SK-N-SH (cell line): Measurements from ENCODE around the gene NPFF. TPM values are rescaled to one million over a fixed set of nuclear protein-coding genes. Genes with fewer than 3 reads are reported as not detected.
A peak's percentile ranks its signal among the peaks of the same experiment; 100 is the strongest.

Experiments used
- CTCF ChIA-PET: fragments of 300-600, 350-600 bp; formaldehyde crosslinking; extraction: SDS; loops from one replicate; lab custom pipeline; 2021; lab: Yijun Ruan, JAX
- POLR2A ChIA-PET: fragments of 350-600 bp; sonication (Branson Sonifier 250); formaldehyde crosslinking; extraction: SDS; loops from one replicate; lab custom pipeline; 2020; ENCODE audit warnings: antibody characterized with exemption, inconsistent platforms; lab: Yijun Ruan, JAX
- DNase-seq: peaks from one replicate; pipeline ENCODE4 v3.0.0; 2012
- H2AFZ ChIP-seq: fragments of 200-600 bp; sonication (generic); 2 replicates; pipeline ENCODE4 v1.8.1; 2016; ENCODE audit warnings: antibody characterized with exemption, mild to moderate bottlenecking, low read depth
- H3F3A ChIP-seq: fragments of 200-600 bp; sonication (generic); replicated peaks from 2 replicates; pipeline ENCODE3; 2016; ENCODE audit warnings: antibody characterized with exemption, mild to moderate bottlenecking; ENCODE audit not compliant: insufficient read depth
- H3K27ac ChIP-seq, 2 experiments: fragments of 200-500 bp in 1 of 2; fragments of 200-600 bp in 1 of 2; sonication (Bioruptor generic) in 1 of 2; sonication (generic), shearing (Covaris generic) in 1 of 2; 2 replicates each; pipeline versions ENCODE4 v1.5.1 to v1.6.1; 2014 to 2016; ENCODE audit warnings: low read depth in 2 of 2, inconsistent platforms in 1 of 2, low read length in 1 of 2, mild to moderate bottlenecking in 1 of 2, mixed read lengths in 1 of 2
- H3K27me3 ChIP-seq: fragments of 200-600 bp; sonication (generic), shearing (Covaris generic); 2 replicates; pipeline ENCODE4 v1.6.1; 2016; ENCODE audit warnings: mixed run types; ENCODE audit not compliant: insufficient read depth
- H3K36me3 ChIP-seq, 2 experiments: fragments of 200-500 bp in 1 of 2; fragments of 200-600 bp in 1 of 2; sonication (Bioruptor generic) in 1 of 2; sonication (generic) in 1 of 2; replicated peaks in 1 of 2; 2 replicates each; pipeline versions ENCODE3 to v1.5.1; 2014 to 2016; ENCODE audit warnings: low read length in 1 of 2, mild to moderate bottlenecking in 1 of 2; ENCODE audit not compliant: insufficient read depth in 2 of 2, control insufficient read depth in 1 of 2
- H3K4me1 ChIP-seq, 2 experiments: fragments of 200-500 bp in 1 of 2; fragments of 200-600 bp in 1 of 2; sonication (Bioruptor generic) in 1 of 2; sonication (generic), shearing (Covaris generic) in 1 of 2; 2 replicates each; pipeline versions ENCODE4 v1.5.1 to v1.6.1; 2014 to 2016; ENCODE audit warnings: low read depth in 1 of 2, low read length in 1 of 2, mixed run types in 1 of 2; ENCODE audit not compliant: insufficient read depth in 2 of 2, control insufficient read depth in 1 of 2
- H3K4me2 ChIP-seq: fragments of 200-600 bp; sonication (generic), shearing (Covaris generic); 2 replicates; pipeline ENCODE4 v1.6.1; 2017; ENCODE audit warnings: mixed run types
- H3K4me3 ChIP-seq, 2 experiments: fragments of 200-500 bp in 1 of 2; fragments of 200-600 bp in 1 of 2; sonication (Bioruptor generic) in 1 of 2; sonication (generic), shearing (Covaris generic) in 1 of 2; 2 replicates each; pipeline versions ENCODE4 v1.5.1 to v1.8.1; 2014 to 2016; ENCODE audit warnings: low read depth in 2 of 2, inconsistent platforms in 1 of 2, low read length in 1 of 2, mild to moderate bottlenecking in 1 of 2, mixed read lengths in 1 of 2, moderate library complexity in 1 of 2
- H3K79me2 ChIP-seq: fragments of 200-600 bp; sonication (generic); 2 replicates; pipeline ENCODE4 v1.8.1; 2017; ENCODE audit warnings: mild to moderate bottlenecking; ENCODE audit not compliant: insufficient read depth
- H3K9ac ChIP-seq: fragments of 200-600 bp; sonication (generic); 2 replicates; pipeline ENCODE4 v1.6.1; 2017; ENCODE audit warnings: mixed run types
- H3K9me2 ChIP-seq: fragments of 200-600 bp; sonication (generic); 2 replicates; pipeline ENCODE4 v1.6.1; 2017; ENCODE audit warnings: mixed run types
- H3K9me3 ChIP-seq: fragments of 200-600 bp; sonication (generic); 2 replicates; pipeline ENCODE4 v1.6.1; 2017; ENCODE audit warnings: mixed run types, mild to moderate bottlenecking, moderate library complexity
- H4K20me1 ChIP-seq: fragments of 200-600 bp; sonication (generic); 2 replicates; pipeline ENCODE4 v1.6.1; 2017; ENCODE audit warnings: mild to moderate bottlenecking, mixed run types; ENCODE audit not compliant: insufficient read depth
- ELF1 ChIP-seq: IDR thresholded peaks from 2 replicates; pipeline ENCODE4 v1.4.0; 2012
- FOSL2 ChIP-seq: IDR thresholded peaks from 2 replicates; pipeline ENCODE4 v1.4.0; 2012; ENCODE audit warnings: low read depth, mild to moderate bottlenecking, moderate library complexity, borderline replicate concordance
- GABPA ChIP-seq: IDR thresholded peaks from 2 replicates; pipeline ENCODE4 v1.4.0; 2012; ENCODE audit warnings: low read depth, mild to moderate bottlenecking
- GATA2 ChIP-seq: sonication (generic); formaldehyde crosslinking; IDR thresholded peaks from 2 replicates; pipeline ENCODE4 v1.5.0; 2020; ENCODE audit warnings: mild to moderate bottlenecking, missing genetic modification reagents
- MAX ChIP-seq: IDR thresholded peaks from 2 replicates; pipeline ENCODE4 v1.4.0; 2012; ENCODE audit warnings: low read depth
- MEF2A ChIP-seq: IDR thresholded peaks from 2 replicates; pipeline ENCODE4 v1.4.0; 2012; ENCODE audit warnings: low read depth, borderline replicate concordance
- NFIC ChIP-seq: IDR thresholded peaks from 2 replicates; pipeline ENCODE4 v1.4.0; 2012; ENCODE audit warnings: borderline replicate concordance
- NRF1 ChIP-seq: IDR thresholded peaks from 2 replicates; pipeline ENCODE4 v1.6.1; 2012; ENCODE audit warnings: low read depth, mild to moderate bottlenecking, low read length
- PBX3 ChIP-seq: IDR thresholded peaks from 2 replicates; pipeline ENCODE4; 2012
- POLR2AphosphoS5 ChIP-seq: IDR thresholded peaks from 2 replicates; pipeline ENCODE4 v1.6.1; 2012; ENCODE audit warnings: low read depth, low read length
- RAD21 ChIP-seq: IDR thresholded peaks from 2 replicates; pipeline ENCODE4 v1.6.1; 2012; ENCODE audit warnings: mild to moderate bottlenecking, low read length
- RCOR1 ChIP-seq: fragments of 150-350 bp; IDR thresholded peaks from 2 replicates; pipeline ENCODE4 v1.6.1; 2017; ENCODE audit warnings: antibody characterized with exemption, low read length
- REST ChIP-seq: IDR thresholded peaks from 2 replicates; pipeline ENCODE4 v1.6.1; 2012; ENCODE audit warnings: mild to moderate bottlenecking, low read depth, low read length, moderate library complexity
- SIN3A ChIP-seq: IDR thresholded peaks from 2 replicates; pipeline ENCODE4 v1.6.1; 2012; ENCODE audit warnings: low read depth, mild to moderate bottlenecking, low read length, moderate library complexity, borderline replicate concordance
- TEAD4 ChIP-seq: IDR thresholded peaks from 2 replicates; pipeline ENCODE4 v1.4.0; 2012; ENCODE audit warnings: mild to moderate bottlenecking, borderline replicate concordance; ENCODE audit not compliant: insufficient read depth
- USF1 ChIP-seq: IDR thresholded peaks from 2 replicates; pipeline ENCODE4 v1.4.0; 2012; ENCODE audit warnings: low read depth, borderline replicate concordance
- ZBTB33 ChIP-seq: IDR thresholded peaks from 2 replicates; pipeline ENCODE4 v1.4.0; 2012; ENCODE audit warnings: low read depth, borderline replicate concordance
- WGBS: methylation state at CpG from one replicate; pipeline ENCODE4 v1.1.6; 2017; ENCODE audit warnings: low lambda C conversion rate; 5-methylcytosine and 5-hydroxymethylcytosine counted together
- polyA plus RNA-seq, 3 experiments: library from polyadenylated mRNA; depleted of rRNA; stranded (reverse); fragments of >200 nt; gene quantifications; 2 replicates each; pipeline ENCODE4 v1.2.3, GENCODE V29; 2012

The NPFF gene
- polyA plus RNA-seq, 1 of the 3 experiments (the other 2 are of a cell fraction) = 0.13 TPM

- H3K27ac ChIP-seq = peak overlapping the region in 1 of 2 experiments; percentile 29; a peak in 1 of 4 replicates
- H3F3A ChIP-seq = peaks cover 78% of the 10 kb centered on the region
- H4K20me1 ChIP-seq = peaks cover 86% of the 10 kb centered on the region
- no peaks in the 10 kb centered on the region for H3K9me3 ChIP-seq
- H3K79me2 ChIP-seq = peaks cover 97% of the 10 kb centered on the region
- no peak for DNase-seq
- H3K9me2 ChIP-seq = no peaks in the 10 kb centered on the region
- 95% methylated on average over 1 of the region's 1 CpG for WGBS
- ChIA-PET CTCF (interaction anchor here (2.2 to 2.4 kb wide), 2 partner anchors 10 to 37 kb away, joined by 9 to 10 read pairs; no protein-coding TSS in a partner anchor), POLR2A (interaction anchor here (0.7 to 1.8 kb wide), 2 partner anchors 20 to 145 kb away, joined by 3 to 4 read pairs; no protein-coding TSS in a partner anchor)
- H3K4me2 ChIP-seq = no peak overlapping the region
- no peaks in the 10 kb centered on the region for H3K27me3 ChIP-seq
- TF ChIP-seq PBX3 = no peak
- TF ChIP-seq MAX = no peak
- TF ChIP-seq NRF1 = no peak
- TF ChIP-seq POLR2AphosphoS5 = peak; percentile 45
- TF ChIP-seq, all 33 proteins: peak for 1
- H3K4me1 ChIP-seq = peaks cover 0 to 5% of the 10 kb centered on the region in 2 experiments; a peak in 1 of 4 replicates
- H3K9ac ChIP-seq = no peak overlapping the region
- no peak overlapping the region for H2AFZ ChIP-seq
- no peak overlapping the region for H3K4me3 ChIP-seq
- peaks cover 92 to 96% of the 10 kb centered on the region in 2 experiments for H3K36me3 ChIP-seq
These were observed 35.2 kb downstream of the NPFF start for GRCh38 chr12:53472056-53472582.

GRCh38 chr12:53468282-53468681 is 39.0 kb downstream of the NPFF start:
- Histone ChIP-seq H3K9me3 (no peaks in the 10 kb centered on the region), H2AFZ (no peak overlapping the region), H3K9me2 (no peaks in the 10 kb centered on the region), H3K4me1 (0 out of 4 replicates have a peak, but pooled peaks cover 0 to 5% of the 10 kb centered on the region in 2 experiments), H3K27ac (no peak overlapping the region; a peak in 2 of 4 replicates), H3K4me2 (no peak overlapping the region), H4K20me1 (peaks cover 84% of the 10 kb centered on the region), H3K79me2 (peaks cover 94% of the 10 kb centered on the region), H3K9ac (no peak overlapping the region), H3K4me3 (no peak overlapping the region), H3K36me3 (peaks cover 91 to 92% of the 10 kb centered on the region in 2 experiments), H3F3A (peaks cover 62% of the 10 kb centered on the region), H3K27me3 (no peaks in the 10 kb centered on the region)
- no peak for DNase-seq
- 100% methylated on average over 1 of the region's 1 CpG for WGBS
- ChIA-PET POLR2A (interaction anchor here (1.1 to 1.2 kb wide), 2 partner anchors 9 to 13 kb away, joined by 3 to 4 read pairs; no protein-coding TSS in a partner anchor), CTCF (interaction anchor here (1.4 to 3.0 kb wide), 2 partner anchors 8 to 14 kb away, joined by 4 to 16 read pairs; no protein-coding TSS in a partner anchor)
- TF ChIP-seq FOSL2 (no peak), GATA2 (CRISPR knock-in tag) (no peak), ZBTB33 (no peak), TEAD4 (no peak), MEF2A (no peak), ELF1 (no peak), REST (no peak), POLR2AphosphoS5 (no peak), USF1 (no peak), GABPA (no peak), RCOR1 (no peak), RAD21 (no peak), SIN3A (no peak), NFIC (no peak), PBX3 (no peak)
